ENCODE data around the gene TIMM22. TPM values are rescaled to one million over a fixed set of nuclear protein-coding genes. Genes with fewer than 3 reads are reported as not detected.
"Not testable (repeated sequence)": the region's sequence is repeated elsewhere in the genome, so short reads cannot be mapped to it uniquely, and the experiment has no call there.

TIMM22 gene
- total RNA-seq, 1 donor from 2014 or later = 10.3 TPM

- no peak for TF ChIP-seq CTCF (IDR thresholded peaks at IDR 0.05)
- Mint-ChIP-seq H3K9me3 (ENCODE audit: low read depth) (no peaks in the 10 kb centered on the region), H3K27ac (ENCODE audit: unreplicated experiment) (peak overlapping the region; percentile 67), H3K4me1 (ENCODE audit: low read depth) (peaks cover 63% of the 10 kb centered on the region), H3K4me3 (ENCODE audit: unreplicated experiment) (peak overlapping the region; percentile 37), H3K36me3 (ENCODE audit: low read depth) (peaks cover 4% of the 10 kb centered on the region), H3K27me3 (ENCODE audit: low read depth) (no peaks in the 10 kb centered on the region)
- no peak for DNase-seq (ENCODE audit: low spot score)
Measured at GRCh38 chr17:968812-969730, 27.9 kb upstream of the TIMM22 start.

- DNase-seq (ENCODE audit: low spot score) = no peak
- Mint-ChIP-seq H3K36me3 (ENCODE audit: low read depth) (peaks cover 4% of the 10 kb centered on the region), H3K4me3 (ENCODE audit: unreplicated experiment) (peak overlapping the region; percentile 37), H3K27me3 (ENCODE audit: low read depth) (no peaks in the 10 kb centered on the region), H3K4me1 (ENCODE audit: low read depth) (peaks cover 60% of the 10 kb centered on the region), H3K9me3 (ENCODE audit: low read depth) (no peaks in the 10 kb centered on the region), H3K27ac (ENCODE audit: unreplicated experiment) (peak overlapping the region; percentile 67)
- TF ChIP-seq CTCF (IDR thresholded peaks at IDR 0.05) = no peak
Measured at GRCh38 chr17:969811-970355, 27.0 kb upstream of the TIMM22 start.

- peaks cover 60% of the 10 kb centered on the region for H3K4me1 Mint-ChIP-seq (ENCODE audit: low read depth)
- no peak for DNase-seq (ENCODE audit: low spot score)
- H3K4me3 Mint-ChIP-seq (ENCODE audit: unreplicated experiment) = no peak overlapping the region
- TF ChIP-seq CTCF (IDR thresholded peaks at IDR 0.05) = no peak
- peak overlapping the region; percentile 67 for H3K27ac Mint-ChIP-seq (ENCODE audit: unreplicated experiment)
- peaks cover 2% of the 10 kb centered on the region for H3K36me3 Mint-ChIP-seq (ENCODE audit: low read depth)
- no peaks in the 10 kb centered on the region for H3K9me3 Mint-ChIP-seq (ENCODE audit: low read depth)
- no peaks in the 10 kb centered on the region for H3K27me3 Mint-ChIP-seq (ENCODE audit: low read depth)
Measured at GRCh38 chr17:970364-970763, 26.6 kb upstream of the TIMM22 start.

GRCh38 chr17:971861-972260 is 25.1 kb upstream of the TIMM22 start:
- H3K27me3 Mint-ChIP-seq (ENCODE audit: low read depth); H3K27ac Mint-ChIP-seq (ENCODE audit: unreplicated experiment); H3K4me3 Mint-ChIP-seq (ENCODE audit: unreplicated experiment); H3K9me3 Mint-ChIP-seq (ENCODE audit: low read depth); H3K36me3 Mint-ChIP-seq (ENCODE audit: low read depth); DNase-seq (ENCODE audit: low spot score): not testable (repeated sequence)
- H3K4me1 Mint-ChIP-seq (ENCODE audit: low read depth) = peaks cover 68% of the 10 kb centered on the region

GRCh38 chr17:973053-973452 is 23.9 kb upstream of the TIMM22 start:
- H3K4me1 Mint-ChIP-seq (ENCODE audit: low read depth) = peaks cover 77% of the 10 kb centered on the region
- TF ChIP-seq CTCF (IDR thresholded peaks at IDR 0.05) = no peak
- H3K4me3 Mint-ChIP-seq (ENCODE audit: unreplicated experiment) = no peak overlapping the region
- H3K36me3 Mint-ChIP-seq (ENCODE audit: low read depth) = no peaks in the 10 kb centered on the region
- no peak for DNase-seq (ENCODE audit: low spot score)
- H3K9me3 Mint-ChIP-seq (ENCODE audit: low read depth) = no peaks in the 10 kb centered on the region
- no peak overlapping the region for H3K27ac Mint-ChIP-seq (ENCODE audit: unreplicated experiment)
- no peaks in the 10 kb centered on the region for H3K27me3 Mint-ChIP-seq (ENCODE audit: low read depth)

- H3K36me3 Mint-ChIP-seq (ENCODE audit: low read depth); H3K4me3 Mint-ChIP-seq (ENCODE audit: unreplicated experiment); H3K27ac Mint-ChIP-seq (ENCODE audit: unreplicated experiment); H3K9me3 Mint-ChIP-seq (ENCODE audit: low read depth); H3K27me3 Mint-ChIP-seq (ENCODE audit: low read depth); DNase-seq (ENCODE audit: low spot score): not testable (repeated sequence)
- H3K4me1 Mint-ChIP-seq (ENCODE audit: low read depth) = peaks cover 63% of the 10 kb centered on the region
Measured at GRCh38 chr17:974778-975177, 22.2 kb upstream of the TIMM22 start.

All from chondrocyte (in vitro differentiated cells).